GM13977 (cell line): Measurements from ENCODE around the gene TNN.

ENCODE experiments used
- DNase-seq: peaks from one replicate; pipeline ENCODE4 v3.0.0; 2012; ENCODE audit warnings: low spot score
- CTCF ChIP-seq: IDR thresholded peaks from 2 replicates; pipeline ENCODE4 v1.5.1; 2012; ENCODE audit warnings: mild to moderate bottlenecking, control low read depth; ENCODE audit not compliant: insufficient read depth; ENCODE audit errors: extremely low read depth, missing control alignments
- in situ Hi-C: fragments of 300-500 bp; cut with MboI; formaldehyde crosslinking; loops from one replicate; pipeline ENCODE4 v1.12.0; 2022; ENCODE audit warnings: low sequenced_read_pairs, low pct_unique_long_range_greater_than_20kb, mixed read lengths, inconsistent platforms; ENCODE audit not compliant: unreplicated experiment

Gene TNN

GRCh38 chr1:175163702-175164101 is 96.1 kb downstream of the TNN start:
- no peak for TF ChIP-seq CTCF
- in situ Hi-C loops: loop anchor here (5.0 to 25.0 kb wide), 3 partner anchors 159 to 899 kb away; no protein-coding TSS in a partner anchor
- no peak for DNase-seq

- no peak for DNase-seq
- in situ Hi-C loops: loop anchor here (5.0 to 25.0 kb wide), 3 partner anchors 158 to 898 kb away; no protein-coding TSS in a partner anchor
- no peak for TF ChIP-seq CTCF
Observed at GRCh38 chr1:175164751-175165150, 97.1 kb downstream of the TNN start.

GRCh38 chr1:175166746-175167145 is 99.1 kb downstream of the TNN start:
- DNase-seq: no peak
- in situ Hi-C loops: loop anchor here (25.0 kb wide), 2 partner anchors 596 to 896 kb away; no protein-coding TSS in a partner anchor
- TF ChIP-seq CTCF: no peak

- no peak for TF ChIP-seq CTCF
- no peak for DNase-seq
- in situ Hi-C loops: loop anchor here (25.0 kb wide), 2 partner anchors 594 to 894 kb away; no protein-coding TSS in a partner anchor
Observed at GRCh38 chr1:175167861-175168260, 100.2 kb downstream of the TNN start.

GRCh38 chr1:175168782-175169181 is 101.1 kb downstream of the TNN start:
- TF ChIP-seq CTCF: no peak
- in situ Hi-C loops: loop anchor here (25.0 kb wide), 2 partner anchors 594 to 894 kb away; no protein-coding TSS in a partner anchor
- no peak for DNase-seq

GRCh38 chr1:175169286-175170018 is 101.8 kb downstream of the TNN start:
- in situ Hi-C loops: loop anchor here (25.0 kb wide), 2 partner anchors 593 to 893 kb away; no protein-coding TSS in a partner anchor

More at GRCh38 chr1:175169286-175170018, 101.8 kb downstream of the TNN start:
- TF ChIP-seq CTCF: no peak
- DNase-seq: no peak
